Activated gamma-delta T cell (primary cell): Measurements from ENCODE around the gene RHBDL3.
"Not testable (repeated sequence)": the region's sequence is repeated elsewhere in the genome, so short reads cannot be mapped to it uniquely, and the experiment has no call there.

Experiments
- DNase-seq: peaks from one replicate; lab custom pipeline; 2025; lab: John Stamatoyannopoulos, UW

Gene RHBDL3

GRCh38 chr17:32289471-32290070 is 23.9 kb downstream of the RHBDL3 start:
- no peak for DNase-seq

GRCh38 chr17:32292094-32292493 is 26.5 kb downstream of the RHBDL3 start:
- DNase-seq = no peak

GRCh38 chr17:32297424-32297823 is 31.8 kb downstream of the RHBDL3 start:
- DNase-seq = no peak

- no peak for DNase-seq
These were observed 32.2 kb downstream of the RHBDL3 start for GRCh38 chr17:32297860-32298259.

- no peak for DNase-seq
These were observed 32.7 kb downstream of the RHBDL3 start for GRCh38 chr17:32298298-32298697.

GRCh38 chr17:32298721-32299579 is 33.3 kb downstream of the RHBDL3 start:
- no peak for DNase-seq

- no peak for DNase-seq
These were observed 34.0 kb downstream of the RHBDL3 start for GRCh38 chr17:32299580-32300164.

GRCh38 chr17:32302037-32302436 is 36.4 kb downstream of the RHBDL3 start:
- DNase-seq = no peak

- no peak for DNase-seq
These were observed 37.4 kb downstream of the RHBDL3 start for GRCh38 chr17:32302860-32303649.

- no peak for DNase-seq
These were observed 38.2 kb downstream of the RHBDL3 start for GRCh38 chr17:32303781-32304288.

GRCh38 chr17:32305049-32305448 is 39.4 kb downstream of the RHBDL3 start:
- DNase-seq = no peak

GRCh38 chr17:32307658-32308057 is 42.0 kb downstream of the RHBDL3 start:
- DNase-seq = no peak

GRCh38 chr17:32311028-32311536 is 45.5 kb downstream of the RHBDL3 start:
- no peak for DNase-seq

- no peak for DNase-seq
These were observed 49.0 kb downstream of the RHBDL3 start for GRCh38 chr17:32314636-32315035.

- no peak for DNase-seq
These were observed 49.5 kb downstream of the RHBDL3 start for GRCh38 chr17:32315171-32315570.

GRCh38 chr17:32316653-32317052 is 51.0 kb downstream of the RHBDL3 start:
- DNase-seq = not testable (repeated sequence)

- DNase-seq = no peak
These were observed 51.7 kb downstream of the RHBDL3 start for GRCh38 chr17:32317353-32317752.

GRCh38 chr17:32318071-32318470 is 52.4 kb downstream of the RHBDL3 start:
- no peak for DNase-seq

- DNase-seq = no peak
These were observed 53.9 kb downstream of the RHBDL3 start for GRCh38 chr17:32319548-32319905.

GRCh38 chr17:32320080-32320479 is 54.4 kb downstream of the RHBDL3 start:
- not testable (repeated sequence) for DNase-seq

- no peak for DNase-seq
These were observed 55.2 kb downstream of the RHBDL3 start for GRCh38 chr17:32320847-32321246.

GRCh38 chr17:32323046-32323445 is 57.4 kb downstream of the RHBDL3 start:
- no peak for DNase-seq
